Raji (cell line): ENCODE data around the gene ATP11B.

ENCODE experiments used
- POLR2A ChIP-seq: IDR thresholded peaks from 2 replicates; pipeline ENCODE4 v1.6.1; 2011; ENCODE audit warnings: low read depth, low read length, control low read depth; ENCODE audit not compliant: insufficient read depth

ATP11B gene

DNA sequence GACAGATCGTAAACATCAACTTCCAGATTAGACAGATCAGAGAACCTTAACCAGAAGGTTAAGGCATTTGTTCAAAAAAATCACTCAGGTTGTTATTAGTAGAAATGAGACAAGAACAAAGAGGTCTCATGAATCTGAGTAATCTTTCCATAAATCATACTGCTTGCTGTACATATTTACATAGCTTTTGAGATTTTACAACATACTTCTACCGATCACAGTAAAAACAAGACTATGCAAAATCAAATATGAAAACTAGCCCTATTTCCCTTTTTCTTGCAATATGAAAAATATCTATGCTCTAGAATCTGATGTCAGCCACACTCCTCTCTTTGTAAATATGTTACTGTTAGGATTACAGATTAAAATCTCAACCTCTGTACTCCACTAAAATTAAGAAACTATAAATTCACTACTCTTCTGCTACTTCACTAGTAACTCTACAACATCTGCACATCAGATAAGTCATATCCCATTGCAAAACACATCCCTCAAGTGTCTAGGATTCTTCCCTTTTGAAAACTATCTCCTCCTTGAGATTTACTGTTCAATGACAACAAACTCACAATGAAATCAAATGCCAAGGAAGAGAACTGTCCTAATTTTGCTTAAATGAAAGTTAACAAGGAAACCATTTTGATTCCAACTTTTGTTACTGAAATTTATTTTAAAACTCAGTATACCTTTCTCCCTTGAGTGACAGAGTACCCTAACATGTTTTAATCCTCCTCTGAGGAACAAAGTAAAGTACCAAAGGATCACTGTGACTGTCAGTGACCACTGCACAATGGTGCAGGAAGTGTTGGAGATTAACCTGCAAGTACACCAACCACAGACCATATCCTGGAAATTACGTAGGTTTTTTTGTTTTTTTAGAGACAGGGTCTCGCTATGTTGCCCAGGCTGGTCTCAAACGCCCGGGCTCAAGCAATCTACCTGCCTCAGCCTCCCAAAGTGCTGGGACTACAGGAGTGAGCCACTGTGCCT, 174.2 kb downstream of the ATP11B start:
- TF ChIP-seq POLR2A: no peak

DNA sequence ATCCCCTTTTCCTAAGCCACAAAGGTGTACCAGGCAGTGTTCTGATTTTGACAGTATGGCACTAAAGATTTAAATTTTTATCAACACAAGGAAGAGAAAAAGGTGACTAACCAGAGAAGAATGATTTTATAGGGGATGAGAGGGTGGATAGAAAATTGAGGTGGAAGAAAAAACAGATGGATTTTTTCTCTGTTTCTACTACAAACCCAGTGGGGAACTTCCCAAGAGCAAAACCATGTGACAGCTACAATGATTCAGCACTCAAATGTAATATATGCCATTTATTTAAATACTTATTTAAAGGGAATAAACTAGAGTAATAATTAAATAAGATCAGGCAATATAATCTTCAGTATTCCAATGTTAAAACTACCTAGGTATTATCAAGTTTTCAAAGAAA, 176.0 kb downstream of the ATP11B start:
- no peak for TF ChIP-seq POLR2A

DNA sequence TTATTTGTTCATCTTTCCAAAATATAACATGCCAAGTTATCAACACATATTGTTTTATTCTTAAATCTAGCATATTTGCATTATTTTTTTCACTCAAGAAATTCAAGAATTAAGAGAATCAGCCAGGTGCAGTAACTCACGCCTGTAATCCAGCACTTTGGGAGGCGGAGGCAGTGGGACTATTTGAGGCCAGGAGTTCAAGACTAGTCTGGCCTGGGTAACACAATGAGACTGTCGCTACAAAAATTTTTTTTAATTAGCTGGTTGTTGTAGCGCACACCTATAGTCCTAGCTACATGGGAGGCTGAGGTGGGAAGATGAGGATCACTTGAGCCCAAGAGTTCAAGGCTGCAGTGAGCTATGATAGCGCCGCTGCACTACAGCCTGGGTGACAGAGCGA, 176.5 kb downstream of the ATP11B start:
- TF ChIP-seq POLR2A: no peak

DNA sequence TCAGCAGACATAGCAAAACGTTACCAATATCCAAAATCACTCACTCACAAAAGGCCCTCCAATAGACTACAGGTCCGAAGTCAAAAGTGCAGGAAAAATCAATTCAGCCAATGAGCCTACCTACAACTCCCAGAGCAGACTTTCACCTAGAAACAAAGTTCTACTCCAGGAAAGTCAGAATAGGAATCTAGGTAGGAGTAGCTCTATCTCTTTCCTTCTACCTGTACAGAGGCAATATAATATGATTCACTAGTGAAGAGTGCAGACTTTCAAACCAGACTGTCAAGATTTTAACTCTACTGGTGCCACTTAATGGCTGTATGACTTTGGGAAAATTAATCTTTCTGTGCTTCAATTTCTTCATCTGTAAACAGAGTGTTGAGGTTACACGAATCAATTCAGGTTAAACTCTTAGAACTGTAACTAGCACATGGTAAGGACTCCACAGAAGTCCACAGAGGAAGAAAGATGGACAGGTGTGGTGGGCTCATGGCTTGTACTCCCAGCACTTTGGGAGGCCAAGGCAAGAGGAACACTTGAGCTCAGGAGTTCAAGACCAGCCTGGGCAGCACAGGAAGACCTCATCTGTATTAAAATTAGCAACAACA, 177.6 kb downstream of the ATP11B start:
- TF ChIP-seq POLR2A: no peak
